GM23338 (cell line): ENCODE measurements around the gene RAD51B. TPM values are rescaled to one million over a fixed set of nuclear protein-coding genes. Genes with fewer than 3 reads are reported as not detected.

Experiments
- ATAC-seq: fragments of 200-7000 bp; cut with Tn5 transposase; 3 replicates; pipeline ENCODE4 v1.9.1; 2020
- DNase-seq: peaks from one replicate; pipeline ENCODE4 v3.0.0-alpha.2; 2015; ENCODE audit warnings: low spot score
- H2AFZ ChIP-seq: fragments of 200-600 bp; sonication (generic); 2 replicates; pipeline ENCODE4 v1.8.0; 2016; ENCODE audit warnings: antibody characterized with exemption, mild to moderate bottlenecking, moderate library complexity
- H3F3A ChIP-seq: fragments of 200-600 bp; sonication (generic); replicated peaks from 2 replicates; pipeline ENCODE4 v1.8.0; 2017; ENCODE audit warnings: antibody characterized with exemption, mixed run types, low read depth
- H3K27ac ChIP-seq: fragments of 200-600 bp; sonication (generic); 2 replicates; pipeline ENCODE4 v1.6.1; 2016; ENCODE audit warnings: low read depth
- H3K27me3 ChIP-seq: fragments of 200-600 bp; sonication (generic); 2 replicates; pipeline ENCODE4 v1.8.0; 2016; ENCODE audit warnings: mild to moderate bottlenecking, mixed run types, moderate library complexity; ENCODE audit not compliant: insufficient read depth
- H3K36me3 ChIP-seq: fragments of 200-600 bp; sonication (generic); 2 replicates; pipeline ENCODE4 v1.8.0; 2016; ENCODE audit warnings: mild to moderate bottlenecking; ENCODE audit not compliant: insufficient read depth
- H3K4me1 ChIP-seq: fragments of 200-600 bp; sonication (generic); 2 replicates; pipeline ENCODE4 v1.8.0; 2016; ENCODE audit warnings: mild to moderate bottlenecking, moderate library complexity; ENCODE audit not compliant: insufficient read depth
- H3K4me2 ChIP-seq: fragments of 200-600 bp; sonication (generic); 2 replicates; pipeline ENCODE4 v1.7.1; 2017; ENCODE audit warnings: mixed run types
- H3K4me3 ChIP-seq: fragments of 200-600 bp; sonication (generic); 2 replicates; pipeline ENCODE4 v1.6.1; 2016; ENCODE audit warnings: mixed run types
- H3K79me2 ChIP-seq: fragments of 200-600 bp; sonication (generic); replicated peaks from 2 replicates; pipeline ENCODE4 v1.8.0; 2017; ENCODE audit warnings: mild to moderate bottlenecking; ENCODE audit not compliant: insufficient read depth
- H3K9me2 ChIP-seq: fragments of 200-600 bp; sonication (generic); 2 replicates; pipeline ENCODE4 v1.8.0; 2017; ENCODE audit not compliant: insufficient read depth
- H4K20me1 ChIP-seq: fragments of 200-600 bp; sonication (generic); replicated peaks from 2 replicates; pipeline ENCODE4 v1.8.0; 2017; ENCODE audit warnings: mild to moderate bottlenecking; ENCODE audit not compliant: insufficient read depth
- H3K27ac Mint-ChIP-seq: 2 replicates; pipeline ENCODE4 v1.8.0; 2020; ENCODE audit warnings: inconsistent platforms, mild to moderate bottlenecking, moderate library complexity, mixed read lengths
- H3K27me3 Mint-ChIP-seq: 3 replicates; pipeline ENCODE4 v1.8.0; 2022; ENCODE audit warnings: low read depth, mild to moderate bottlenecking, moderate library complexity, mixed read lengths, inconsistent platforms; ENCODE audit not compliant: insufficient read depth, poor library complexity
- H3K36me3 Mint-ChIP-seq: 3 replicates; pipeline ENCODE4 v1.8.0; 2021; ENCODE audit warnings: low read depth, mild to moderate bottlenecking, inconsistent platforms, moderate library complexity, mixed read lengths
- H3K4me1 Mint-ChIP-seq: 3 replicates; pipeline ENCODE4 v1.8.0; 2020; ENCODE audit warnings: mild to moderate bottlenecking, inconsistent platforms, mixed read lengths
- H3K4me3 Mint-ChIP-seq: 3 replicates; pipeline ENCODE4 v1.8.0; 2021; ENCODE audit warnings: moderate library complexity, mild to moderate bottlenecking, inconsistent platforms, mixed read lengths
- H3K9me3 Mint-ChIP-seq: 3 replicates; pipeline ENCODE4 v1.8.0; 2020; ENCODE audit warnings: moderate library complexity, mild to moderate bottlenecking, inconsistent platforms, mixed read lengths
- CTCF ChIP-seq, 2 experiments: fragments of 200-600 bp in 1 of 2; sonication (generic) in 1 of 2; conservative IDR thresholded peaks; 2 replicates each; pipeline versions ENCODE4 v1.5.1 to v1.6.1; 2016 to 2017; ENCODE audit warnings: antibody characterized with exemption in 2 of 2, low read depth in 2 of 2, mild to moderate bottlenecking in 2 of 2, moderate library complexity in 1 of 2
- ETS1 ChIP-seq: IDR thresholded peaks from 2 replicates; pipeline ENCODE4 v1.6.1; 2016; ENCODE audit warnings: antibody characterized with exemption
- EZH2 ChIP-seq: fragments of 200-600 bp; sonication (generic); IDR thresholded peaks from one replicate; pipeline ENCODE4 v1.8.0; 2017; ENCODE audit warnings: antibody characterized with exemption, mild to moderate bottlenecking, low read depth; ENCODE audit not compliant: unreplicated experiment
- JUNB ChIP-seq: IDR thresholded peaks from one replicate; pipeline ENCODE4 v1.6.1; 2016; ENCODE audit warnings: antibody characterized with exemption; ENCODE audit not compliant: unreplicated experiment
- REST ChIP-seq: IDR thresholded peaks from one replicate; pipeline ENCODE4 v1.6.1; 2018; ENCODE audit warnings: antibody characterized with exemption; ENCODE audit not compliant: unreplicated experiment
- STAT1 ChIP-seq: IDR thresholded peaks from one replicate; pipeline ENCODE4 v1.6.1; 2016; ENCODE audit warnings: antibody characterized with exemption; ENCODE audit not compliant: unreplicated experiment
- ZNF114 ChIP-seq: fragments of 250-450 bp; sonication (Bioruptor Pico); IDR thresholded peaks from 2 replicates; pipeline ENCODE4 v1.5.0; 2020; ENCODE audit warnings: mild to moderate bottlenecking, moderate library complexity
- ZNF331 ChIP-seq: fragments of 250-450 bp; sonication (Bioruptor Pico); IDR thresholded peaks from 2 replicates; pipeline ENCODE4 v1.5.0; 2020; ENCODE audit warnings: low read depth, mild to moderate bottlenecking, moderate library complexity
- polyA plus RNA-seq: library from polyadenylated mRNA; unstranded; fragments of >200 nt; fragmentation: Nextera tagmentation; extraction: Ambion mirVana; gene quantifications from 2 replicates; pipeline ENCODE4 v1.2.1, GENCODE V29; 2016
- total RNA-seq: library from RNA; depleted of rRNA; stranded (reverse); fragments of >200 nt; shearing (Covaris generic); gene quantifications from 2 replicates; pipeline ENCODE4 v1.2.3, GENCODE V29; 2014

RAD51B gene
- total and polyA plus RNA-seq, 2 experiments from 2014 or later: 15.7 to 29.1 TPM

GRCh38 chr14:68737086-68737485, 917.5 kb downstream of the RAD51B start (continued):
- TF ChIP-seq ETS1: no peak

- peaks cover 8% of the 10 kb centered on the region; the same call in 2 of the 3 replicates for H3K9me3 Mint-ChIP-seq
- Histone ChIP-seq H3K4me2 (no peak overlapping the region), H3K4me3 (no peak overlapping the region), H3K79me2 (no peaks in the 10 kb centered on the region), H3K9me2 (no peaks in the 10 kb centered on the region), H3K27me3 (no peaks in the 10 kb centered on the region), H4K20me1 (no peaks in the 10 kb centered on the region), H3K4me1 (no peaks in the 10 kb centered on the region; the same call in 1 of the 2 replicates), H3K36me3 (no peaks in the 10 kb centered on the region), H2AFZ (no peak overlapping the region), H3F3A (no peaks in the 10 kb centered on the region), H3K27ac (no peak overlapping the region)
- DNase-seq (no peak), ATAC-seq (no peak)
- H3K36me3 Mint-ChIP-seq: no peaks in the 10 kb centered on the region; the same call in 2 of the 3 replicates
- no peak overlapping the region for H3K4me3 Mint-ChIP-seq
- peaks cover 17% of the 10 kb centered on the region for H3K4me1 Mint-ChIP-seq
- TF ChIP-seq STAT1 (no peak), EZH2 (no peak), ZNF114 (CRISPR knock-in tag) (no peak), CTCF (conservative IDR thresholded peaks at IDR 0.05; ENCODE audit: low read depth in 2 of 2) (no peak), REST (no peak), JUNB (no peak), ZNF331 (CRISPR knock-in tag) (no peak)
- H3K27me3 Mint-ChIP-seq: peaks cover 18% of the 10 kb centered on the region
- no peak overlapping the region for H3K27ac Mint-ChIP-seq
Observed at GRCh38 chr14:68738559-68738958, 919.0 kb downstream of the RAD51B start.
